ENCODE measurements around the gene SNRPD3.

DNA sequence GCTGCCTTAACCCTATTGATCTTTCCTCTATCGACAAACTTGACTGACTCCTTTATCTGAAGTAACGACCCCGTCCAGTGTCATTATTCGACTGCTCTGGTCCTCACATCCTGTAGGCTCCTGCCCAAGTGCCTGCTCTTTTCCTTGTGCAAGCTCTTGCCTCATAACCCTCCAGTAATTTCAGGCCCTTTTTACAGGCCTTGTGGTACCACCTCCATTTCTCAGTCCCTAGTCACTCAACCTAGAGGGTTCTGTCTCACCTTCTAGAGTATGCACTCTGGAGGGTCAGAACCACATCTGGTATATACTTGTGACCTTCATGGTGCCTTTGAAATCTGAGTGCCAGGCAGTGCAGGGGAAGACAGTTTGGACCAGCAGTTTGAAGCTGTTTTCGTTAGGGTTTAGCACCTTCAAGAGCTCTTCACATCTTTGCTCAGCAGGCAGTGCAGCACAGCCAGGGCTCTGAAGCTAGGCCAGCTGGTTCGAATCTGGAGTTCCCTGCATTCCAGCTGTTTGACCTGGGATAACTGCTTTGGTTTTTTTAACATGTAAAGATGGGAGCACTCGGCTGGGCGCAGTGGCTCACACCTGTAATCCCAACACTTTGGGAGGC is 11.2 kb downstream of the SNRPD3 start:
- TF ChIP-seq, protein P1, sequence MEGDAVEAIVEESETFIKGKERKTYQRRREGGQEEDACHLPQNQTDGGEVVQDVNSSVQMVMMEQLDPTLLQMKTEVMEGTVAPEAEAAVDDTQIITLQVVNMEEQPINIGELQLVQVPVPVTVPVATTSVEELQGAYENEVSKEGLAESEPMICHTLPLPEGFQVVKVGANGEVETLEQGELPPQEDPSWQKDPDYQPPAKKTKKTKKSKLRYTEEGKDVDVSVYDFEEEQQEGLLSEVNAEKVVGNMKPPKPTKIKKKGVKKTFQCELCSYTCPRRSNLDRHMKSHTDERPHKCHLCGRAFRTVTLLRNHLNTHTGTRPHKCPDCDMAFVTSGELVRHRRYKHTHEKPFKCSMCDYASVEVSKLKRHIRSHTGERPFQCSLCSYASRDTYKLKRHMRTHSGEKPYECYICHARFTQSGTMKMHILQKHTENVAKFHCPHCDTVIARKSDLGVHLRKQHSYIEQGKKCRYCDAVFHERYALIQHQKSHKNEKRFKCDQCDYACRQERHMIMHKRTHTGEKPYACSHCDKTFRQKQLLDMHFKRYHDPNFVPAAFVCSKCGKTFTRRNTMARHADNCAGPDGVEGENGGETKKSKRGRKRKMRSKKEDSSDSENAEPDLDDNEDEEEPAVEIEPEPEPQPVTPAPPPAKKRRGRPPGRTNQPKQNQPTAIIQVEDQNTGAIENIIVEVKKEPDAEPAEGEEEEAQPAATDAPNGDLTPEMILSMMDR (IDR thresholded peaks at IDR 0.05; ENCODE audit: low read depth, low read length) = no peak
- TF ChIP-seq EZH2phosphoT487 (IDR thresholded peaks at IDR 0.05; ENCODE audit: low read depth) = no peak
